Hepatic stellate cell (primary cell): ENCODE measurements around the gene SCTR.
A peak's percentile ranks its signal among the peaks of the same experiment; 100 is the strongest.
"Not testable (repeated sequence)": the region's sequence is repeated elsewhere in the genome, so short reads cannot be mapped to it uniquely, and the experiment has no call there.

ENCODE experiments used
- DNase-seq: peaks from one replicate; pipeline ENCODE4 v3.0.0; 2011; ENCODE audit warnings: low spot score

SCTR gene

DNA sequence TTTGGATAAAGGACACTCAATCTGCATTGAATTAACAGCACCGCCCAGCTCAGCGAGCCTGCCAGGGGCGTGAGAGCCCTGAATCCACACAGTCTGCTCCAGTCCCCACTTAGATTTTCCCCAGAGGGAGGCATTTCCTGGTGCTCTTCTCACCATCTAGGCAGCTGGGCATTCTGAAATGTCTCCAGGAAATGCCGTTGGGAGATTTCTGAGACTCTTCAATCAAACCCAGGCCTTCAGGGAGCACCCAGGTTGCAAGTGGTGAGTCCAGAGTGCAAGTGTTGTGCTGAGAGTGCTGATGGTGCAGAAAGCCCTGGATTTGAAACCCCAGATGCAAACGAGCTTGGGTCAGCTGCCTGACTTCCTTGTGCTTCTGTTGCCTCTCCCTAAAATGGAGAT is 116.1 kb downstream of the SCTR start:
- no peak for DNase-seq

DNA sequence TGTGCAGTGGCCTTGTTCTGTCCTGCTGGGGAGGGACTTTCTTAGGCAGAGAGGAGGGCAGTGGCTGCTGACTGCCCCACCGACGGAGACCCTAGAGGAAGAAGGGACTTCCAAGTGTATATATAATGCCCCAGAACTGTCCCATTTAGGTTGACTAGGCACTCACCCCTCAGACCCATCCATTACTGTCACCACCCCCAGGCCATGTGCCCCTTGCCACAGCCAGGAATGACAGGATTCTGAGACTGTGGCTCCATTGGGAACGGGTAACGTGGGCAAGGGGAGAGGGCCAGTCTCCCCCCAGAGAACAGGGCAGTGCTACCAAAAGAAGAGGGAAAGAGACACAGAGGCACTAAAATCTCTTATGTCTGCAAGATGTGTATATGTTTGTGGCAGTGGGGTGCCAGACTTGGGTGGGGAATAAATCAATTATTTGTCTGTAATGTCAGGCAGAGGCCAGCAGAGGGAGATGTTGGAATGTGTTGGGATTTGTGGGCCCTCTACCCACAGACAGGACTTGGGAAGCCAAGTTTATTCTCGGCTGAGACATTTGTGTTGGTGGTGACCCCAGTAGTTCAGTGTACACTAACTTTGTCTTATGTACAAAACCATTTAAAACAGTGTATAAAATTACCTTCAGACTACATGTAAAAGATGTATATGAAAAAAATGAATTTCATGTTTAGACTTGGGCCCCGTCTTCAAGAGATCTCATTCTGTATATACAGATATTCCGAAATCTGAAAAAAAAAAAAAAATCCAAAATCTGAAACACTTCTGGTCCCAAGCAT is 116.7 kb downstream of the SCTR start:
- DNase-seq: peak; percentile 61

- no peak for DNase-seq
Observed at GRCh38 chr2:119405151-119405550, 119.1 kb downstream of the SCTR start.

DNA sequence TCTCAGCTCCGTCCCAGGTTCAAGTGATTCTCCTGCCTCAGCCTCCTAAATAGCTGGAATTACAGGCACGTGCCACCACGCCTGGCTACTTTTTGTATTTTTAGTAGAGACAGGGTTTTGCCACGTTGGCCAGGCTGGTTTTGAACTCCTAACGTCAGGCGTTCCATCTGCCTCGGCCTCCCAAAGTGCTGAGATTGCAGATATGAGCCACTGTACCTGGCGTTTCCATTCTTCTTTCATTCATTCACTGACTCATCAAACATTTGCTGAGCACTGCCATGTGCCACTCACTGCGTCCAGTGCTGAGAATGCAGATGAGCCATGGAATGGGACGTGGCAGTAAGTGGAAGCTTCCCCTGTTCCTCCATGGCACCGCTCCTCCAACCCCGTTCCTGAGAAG is 120.7 kb downstream of the SCTR start:
- not testable (repeated sequence) for DNase-seq

- no peak for DNase-seq
Observed at GRCh38 chr2:119402645-119403560, 121.4 kb downstream of the SCTR start.

DNA sequence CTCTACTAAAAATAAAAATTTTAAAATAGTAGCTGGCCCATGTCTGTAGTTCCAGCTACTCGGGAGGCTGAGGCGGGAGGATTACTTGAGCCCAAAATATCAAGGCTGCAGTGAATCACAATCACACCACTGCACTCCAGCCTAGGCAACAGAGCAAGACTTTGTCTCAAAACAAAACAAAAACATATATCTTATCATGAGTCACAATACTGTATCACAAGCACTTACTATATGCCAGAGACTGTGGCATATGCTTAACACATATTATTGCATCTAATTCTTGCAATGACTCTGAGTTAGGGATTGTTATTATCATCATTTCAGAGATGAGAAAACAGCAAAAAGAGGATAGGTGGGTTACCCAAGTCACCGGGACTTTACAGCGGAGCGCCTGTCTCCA is 122.2 kb downstream of the SCTR start:
- no peak for DNase-seq

DNA sequence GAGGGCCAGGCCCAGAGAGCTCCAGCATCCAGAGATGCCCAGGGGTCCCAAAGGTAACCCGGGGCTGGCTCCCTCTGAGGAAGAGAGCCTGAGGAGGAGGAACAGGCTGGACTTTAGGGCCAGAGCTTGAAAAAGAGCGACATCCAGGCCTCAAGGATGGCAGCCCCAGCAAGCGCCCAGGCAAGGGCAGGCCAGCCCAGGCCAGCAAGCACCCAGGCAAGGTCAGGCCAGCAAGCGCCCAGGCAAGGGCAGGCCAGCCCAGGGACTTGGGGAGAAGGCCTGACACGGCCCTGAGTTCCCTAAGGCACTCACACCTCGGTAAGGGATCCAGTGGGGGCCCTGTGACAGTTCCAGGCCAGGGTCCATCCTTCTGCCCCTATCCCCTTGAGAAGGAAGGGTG is 127.1 kb downstream of the SCTR start:
- no peak for DNase-seq

DNA sequence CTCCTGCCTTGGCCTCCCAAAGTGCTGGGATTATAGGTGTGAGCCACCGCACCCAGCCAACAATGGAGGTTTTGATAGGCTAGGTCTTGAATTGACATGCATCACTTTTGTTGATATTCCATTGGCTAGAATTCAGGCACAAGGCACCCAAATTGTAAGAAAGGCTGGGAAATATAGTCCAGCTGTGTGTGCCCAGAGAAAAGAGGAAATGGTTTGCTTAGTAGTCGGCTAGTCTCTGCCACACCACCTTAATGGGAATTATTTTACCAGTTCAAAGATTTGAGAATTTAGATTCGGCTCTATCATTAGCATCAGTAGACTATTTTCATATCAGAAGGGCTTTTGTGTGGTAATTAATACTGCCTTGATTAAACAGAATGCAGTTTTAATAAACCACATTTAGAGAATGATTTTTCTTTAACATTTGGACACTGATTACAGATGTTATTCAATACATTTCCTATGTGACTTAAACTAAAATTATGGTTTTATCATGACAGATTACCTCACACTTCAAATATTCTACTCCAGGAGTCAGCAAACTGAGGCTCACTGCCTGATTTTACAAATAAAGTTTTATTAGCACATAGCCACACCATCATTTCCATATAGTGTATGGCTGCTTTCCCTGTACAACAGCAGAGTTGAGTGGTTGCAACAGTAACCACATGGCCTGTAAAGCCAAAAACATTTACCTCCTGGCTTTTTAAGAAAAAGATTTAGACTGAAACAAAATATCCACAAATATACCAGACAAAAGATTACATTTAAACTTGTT is 130.1 kb downstream of the SCTR start:
- DNase-seq: no peak
